Nucleus accumbens (tissue), 56 donors: ENCODE measurements around the gene CDK12.
"Not testable (repeated sequence)": the region's sequence is repeated elsewhere in the genome, so short reads cannot be mapped to it uniquely, and the experiment has no call there.

ENCODE experiments used
- DNase-seq, 56 donors: peaks; one replicate each; lab custom pipeline; 2025; lab: John Stamatoyannopoulos, UW

The CDK12 gene

DNA sequence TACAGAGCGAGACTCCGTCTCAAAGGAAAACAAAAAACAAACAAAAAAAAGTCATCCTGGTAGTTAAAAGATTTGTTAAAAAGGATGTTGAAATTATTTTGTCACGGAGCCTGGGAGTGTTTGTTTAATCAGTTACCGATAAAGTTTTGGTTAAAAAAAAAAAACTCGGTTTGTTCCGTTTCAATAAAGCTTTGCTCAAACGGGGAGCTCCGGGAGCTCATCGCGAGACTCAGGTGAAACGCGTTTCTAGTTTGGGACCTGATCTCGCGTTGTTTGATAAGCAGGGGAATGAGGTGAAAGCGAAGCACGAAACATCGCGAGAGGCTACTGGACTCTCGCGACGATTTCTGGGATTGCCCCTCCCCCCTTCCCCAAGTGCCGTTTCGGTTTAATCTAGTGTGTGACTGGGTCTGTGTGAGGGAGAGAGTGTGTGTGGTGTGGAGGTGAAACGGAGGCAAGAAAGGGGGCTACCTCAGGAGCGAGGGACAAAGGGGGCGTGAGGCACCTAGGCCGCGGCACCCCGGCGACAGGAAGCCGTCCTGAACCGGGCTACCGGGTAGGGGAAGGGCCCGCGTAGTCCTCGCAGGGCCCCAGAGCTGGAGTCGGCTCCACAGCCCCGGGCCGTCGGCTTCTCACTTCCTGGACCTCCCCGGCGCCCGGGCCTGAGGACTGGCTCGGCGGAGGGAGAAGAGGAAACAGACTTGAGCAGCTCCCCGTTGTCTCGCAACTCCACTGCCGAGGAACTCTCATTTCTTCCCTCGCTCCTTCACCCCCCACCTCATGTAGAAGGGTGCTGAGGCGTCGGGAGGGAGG lies at the start of gene CDK12:
Gene CDK12, plus strand, starts transcription at position 374 of the 813 bp plus-strand sequence. CDS start 586 bp downstream, outside the sequence.
- DNase-seq, result peak; percentile 47 to 98 (median 90)

DNA sequence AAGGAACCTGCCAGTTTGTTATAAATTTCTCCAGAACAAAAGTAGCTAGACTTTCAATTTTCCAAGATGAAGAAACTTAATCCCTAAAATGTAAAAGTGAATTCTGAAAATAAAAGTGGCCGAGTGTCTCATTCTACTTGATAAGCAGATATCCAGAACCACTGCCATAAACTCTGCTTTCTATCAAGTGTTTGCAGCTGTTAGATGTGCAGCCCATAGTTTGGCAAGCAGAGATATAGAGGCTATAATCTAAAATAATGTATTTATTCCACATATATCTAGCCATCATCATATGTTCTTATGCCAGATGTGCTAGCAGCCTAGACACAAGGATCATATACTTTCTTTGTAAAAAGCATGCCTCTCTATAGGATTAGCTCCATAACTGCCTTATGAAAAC lies 45.1 kb upstream of the CDK12 start:
- DNase-seq, result no peak

DNA sequence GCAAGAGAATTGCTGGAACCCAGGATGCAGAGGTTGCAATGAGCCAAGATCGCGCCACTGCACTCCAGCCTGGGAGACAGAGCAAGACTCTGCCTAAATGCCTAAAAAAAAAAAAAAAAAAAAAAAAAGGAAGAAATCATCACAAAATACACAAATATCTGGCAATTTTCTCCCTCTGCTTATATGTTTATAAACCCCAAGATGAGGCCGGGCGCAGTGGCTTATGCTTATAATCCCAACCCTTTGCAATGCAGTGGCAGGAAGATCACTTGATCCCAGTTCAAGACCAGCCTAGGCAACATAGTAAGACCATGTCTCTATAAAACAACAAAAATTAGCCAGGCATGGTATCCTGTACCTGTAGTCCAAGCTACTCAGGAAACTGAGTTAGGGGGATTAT lies 31.7 kb upstream of the CDK12 start:
- no peak for DNase-seq

DNA sequence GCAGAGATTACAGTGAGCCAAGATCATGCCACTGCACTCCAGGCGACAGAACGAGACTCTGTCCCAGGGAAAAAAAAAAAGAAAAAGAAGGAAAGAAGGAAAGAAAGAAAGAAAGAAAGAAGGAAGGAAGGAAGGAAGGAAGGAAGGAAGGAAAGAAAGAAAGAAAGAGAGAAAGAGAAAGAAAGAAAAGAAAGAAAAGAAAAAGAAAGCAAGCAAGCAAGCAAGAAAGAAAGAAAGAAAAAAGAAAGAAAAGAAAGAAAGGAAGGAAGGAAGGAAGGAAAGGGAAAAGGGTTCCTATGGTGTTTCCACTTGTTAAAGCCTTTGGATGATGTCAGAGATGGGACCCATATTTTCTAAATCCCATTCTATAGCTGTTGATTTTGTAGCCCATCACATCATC lies 21.4 kb upstream of the CDK12 start:
- not testable (repeated sequence) for DNase-seq

DNA sequence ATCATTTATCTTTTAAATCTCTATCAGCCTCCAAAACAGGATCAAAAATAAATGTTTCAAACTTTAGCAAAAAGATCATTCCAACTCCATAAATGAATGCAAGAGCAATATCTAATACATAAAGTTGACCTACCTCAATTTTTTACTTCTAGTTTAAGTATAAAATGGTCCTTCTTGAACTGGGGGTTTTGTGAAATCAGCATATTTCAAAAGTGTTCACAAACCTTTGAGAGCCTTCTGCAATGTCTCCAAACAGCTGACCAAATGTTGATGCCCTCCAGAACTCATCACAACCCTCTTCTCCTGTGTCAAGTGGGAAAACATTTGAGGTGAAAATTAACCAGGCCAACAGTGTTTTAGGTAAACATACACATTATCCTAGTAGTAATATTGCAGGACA lies 18.0 kb upstream of the CDK12 start:
- DNase-seq, result no peak

DNA sequence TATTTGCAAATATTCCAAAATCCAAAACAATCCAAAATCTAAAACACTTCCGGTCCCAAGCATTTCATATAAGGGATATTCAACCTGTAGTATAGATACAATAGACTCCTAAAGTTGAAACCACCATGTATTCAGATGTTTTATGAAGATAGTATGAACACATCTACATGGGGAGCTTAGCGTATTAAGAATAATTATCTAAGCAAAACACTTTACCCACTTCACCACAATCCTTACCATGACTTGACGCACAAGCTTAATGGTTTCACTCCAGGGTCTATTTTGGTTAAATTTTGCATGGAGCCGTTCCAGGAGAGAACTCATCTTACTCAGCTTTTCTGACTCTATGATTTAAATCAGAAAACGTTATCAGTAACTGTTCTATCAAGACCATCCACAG lies 13.7 kb upstream of the CDK12 start:
- no peak for DNase-seq

DNA sequence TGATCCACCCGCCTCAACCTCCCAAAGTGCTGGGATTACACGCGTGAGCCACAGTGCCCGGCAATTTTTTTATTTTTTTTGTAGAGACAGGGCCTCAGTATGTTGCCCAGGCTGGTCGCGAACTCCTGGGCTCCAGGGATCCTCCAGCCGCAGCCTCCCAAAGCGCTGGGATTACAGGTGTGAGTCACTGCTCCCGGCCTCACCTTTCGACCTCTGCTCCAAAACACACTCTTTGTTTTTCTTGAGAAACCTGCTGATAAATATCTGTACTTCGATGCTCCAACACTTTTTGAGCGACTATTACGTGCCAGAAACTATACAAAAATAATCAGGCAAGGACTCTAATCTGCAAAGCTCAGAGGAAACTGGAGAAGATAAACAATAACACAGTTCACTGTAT lies 11.2 kb upstream of the CDK12 start:
- no peak for DNase-seq

DNA sequence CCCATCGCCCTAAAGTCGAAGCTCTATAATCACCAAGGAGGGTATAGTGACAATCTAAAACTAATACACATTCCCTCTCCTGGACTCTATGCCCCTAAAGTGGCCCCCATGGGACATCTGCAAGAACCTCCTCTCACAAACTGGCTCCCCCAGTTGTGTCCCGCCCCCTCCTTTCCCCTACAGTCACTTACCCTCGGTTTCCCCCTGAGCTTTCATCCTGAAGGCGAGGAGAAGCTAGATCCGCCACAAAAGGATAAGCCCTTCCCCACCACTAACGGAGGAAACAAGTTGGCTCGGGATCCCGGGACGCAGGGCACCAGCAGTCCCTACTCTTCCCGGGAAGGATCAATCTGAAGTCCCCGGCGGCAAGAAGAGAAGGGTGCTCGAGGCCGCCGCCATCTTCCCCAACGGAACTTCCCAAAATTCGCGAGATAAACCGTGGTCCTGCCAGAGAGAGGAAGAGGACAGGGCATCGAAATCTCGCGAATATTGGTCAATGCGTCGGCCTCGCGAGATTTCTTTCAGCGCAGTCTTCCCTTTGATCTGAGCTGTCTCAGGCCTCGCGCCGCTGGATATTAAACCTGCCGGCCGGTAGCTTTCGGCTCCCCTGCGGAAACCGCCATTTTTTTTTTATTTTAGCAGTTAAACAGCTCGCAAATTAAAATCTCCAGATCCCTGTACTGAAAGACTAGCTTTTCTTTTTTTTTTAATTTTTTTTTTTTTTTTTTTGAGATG lies 10.3 kb upstream of the CDK12 start, which contains the start of gene MED1:
Gene MED1, minus strand, starts transcription at position 417 of the 735 bp plus-strand sequence. Its CDS starts 201 bp downstream, at position 216.
- DNase-seq, result peak; percentile 26 to 94 (median 80)

DNA sequence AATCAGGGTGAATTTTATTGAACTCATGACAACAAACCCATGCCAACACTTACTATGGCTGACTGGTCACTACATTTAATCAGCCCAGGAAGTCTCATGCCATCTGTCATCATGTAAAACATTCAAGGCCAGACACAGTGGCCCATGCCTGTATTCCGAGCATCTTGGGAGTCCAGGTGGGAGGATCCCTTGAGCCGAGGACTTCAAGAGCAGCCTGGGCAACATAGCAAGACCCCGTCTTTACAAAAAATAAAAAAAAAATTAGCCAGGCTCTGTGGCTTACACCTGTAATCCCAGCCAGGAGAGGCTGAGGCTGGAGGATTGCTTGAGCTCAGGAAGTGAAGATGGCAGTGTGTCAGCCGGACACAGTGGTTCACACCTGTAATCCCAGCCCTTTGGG lies 5.4 kb upstream of the CDK12 start:
- DNase-seq, result no peak

DNA sequence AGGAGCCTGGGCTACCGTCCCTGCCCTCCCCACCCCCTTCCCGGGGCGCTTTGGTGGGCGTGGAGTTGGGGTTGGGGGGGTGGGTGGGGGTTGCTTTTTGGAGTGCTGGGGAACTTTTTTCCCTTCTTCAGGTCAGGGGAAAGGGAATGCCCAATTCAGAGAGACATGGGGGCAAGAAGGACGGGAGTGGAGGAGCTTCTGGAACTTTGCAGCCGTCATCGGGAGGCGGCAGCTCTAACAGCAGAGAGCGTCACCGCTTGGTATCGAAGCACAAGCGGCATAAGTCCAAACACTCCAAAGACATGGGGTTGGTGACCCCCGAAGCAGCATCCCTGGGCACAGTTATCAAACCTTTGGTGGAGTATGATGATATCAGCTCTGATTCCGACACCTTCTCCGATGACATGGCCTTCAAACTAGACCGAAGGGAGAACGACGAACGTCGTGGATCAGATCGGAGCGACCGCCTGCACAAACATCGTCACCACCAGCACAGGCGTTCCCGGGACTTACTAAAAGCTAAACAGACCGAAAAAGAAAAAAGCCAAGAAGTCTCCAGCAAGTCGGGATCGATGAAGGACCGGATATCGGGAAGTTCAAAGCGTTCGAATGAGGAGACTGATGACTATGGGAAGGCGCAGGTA lies 762 bp downstream of the CDK12 start:
- DNase-seq, result peak in 36 of 56 donors; percentile 11 to 72 (median 50)

DNA sequence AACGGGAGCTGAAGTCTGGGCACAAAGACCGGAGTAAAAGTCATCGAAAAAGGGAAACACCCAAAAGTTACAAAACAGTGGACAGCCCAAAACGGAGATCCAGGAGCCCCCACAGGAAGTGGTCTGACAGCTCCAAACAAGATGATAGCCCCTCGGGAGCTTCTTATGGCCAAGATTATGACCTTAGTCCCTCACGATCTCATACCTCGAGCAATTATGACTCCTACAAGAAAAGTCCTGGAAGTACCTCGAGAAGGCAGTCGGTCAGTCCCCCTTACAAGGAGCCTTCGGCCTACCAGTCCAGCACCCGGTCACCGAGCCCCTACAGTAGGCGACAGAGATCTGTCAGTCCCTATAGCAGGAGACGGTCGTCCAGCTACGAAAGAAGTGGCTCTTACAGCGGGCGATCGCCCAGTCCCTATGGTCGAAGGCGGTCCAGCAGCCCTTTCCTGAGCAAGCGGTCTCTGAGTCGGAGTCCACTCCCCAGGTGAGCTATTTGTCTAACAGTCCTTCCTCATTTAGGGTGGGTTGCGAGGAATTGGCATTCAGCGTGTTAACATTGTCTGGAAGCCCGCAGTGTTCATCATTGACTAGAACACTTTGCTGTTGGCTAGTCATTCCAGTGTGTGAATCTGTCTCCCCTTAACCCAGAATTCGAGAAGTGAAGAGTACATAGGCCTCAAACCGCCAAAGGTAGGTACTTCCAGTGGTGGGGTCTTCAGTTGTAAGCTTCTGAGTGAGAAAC lies 1.5 kb downstream of the CDK12 start:
- peak in 4 of 56 donors; percentile 3 to 20 (median 10) for DNase-seq

DNA sequence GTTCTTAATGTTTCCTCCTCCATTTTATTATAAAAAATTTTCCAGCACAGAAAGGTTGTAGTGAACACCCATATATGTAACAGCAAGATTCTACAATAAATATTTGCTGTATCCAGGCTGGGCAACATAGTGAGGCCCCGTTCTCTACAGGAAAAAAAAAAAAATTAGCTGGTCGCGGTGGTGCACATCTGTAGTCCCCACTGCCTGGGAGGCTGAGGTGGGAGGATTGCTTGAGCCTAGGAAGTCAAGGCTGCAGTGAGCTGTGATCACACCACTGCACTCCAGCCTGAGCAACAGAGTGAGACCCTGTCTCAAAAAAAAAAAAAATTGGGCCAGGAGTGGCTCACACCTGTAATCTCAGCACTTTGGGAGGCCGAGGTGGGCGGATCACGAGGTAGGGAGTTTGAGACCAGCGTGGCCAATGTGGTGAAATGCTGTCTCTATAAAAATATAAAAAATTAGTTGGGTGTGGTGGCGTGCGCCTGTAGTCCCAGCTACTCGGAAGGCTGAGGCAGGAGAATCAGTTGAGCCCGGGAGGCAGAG lies 3.4 kb downstream of the CDK12 start:
- DNase-seq, result not testable (repeated sequence)

DNA sequence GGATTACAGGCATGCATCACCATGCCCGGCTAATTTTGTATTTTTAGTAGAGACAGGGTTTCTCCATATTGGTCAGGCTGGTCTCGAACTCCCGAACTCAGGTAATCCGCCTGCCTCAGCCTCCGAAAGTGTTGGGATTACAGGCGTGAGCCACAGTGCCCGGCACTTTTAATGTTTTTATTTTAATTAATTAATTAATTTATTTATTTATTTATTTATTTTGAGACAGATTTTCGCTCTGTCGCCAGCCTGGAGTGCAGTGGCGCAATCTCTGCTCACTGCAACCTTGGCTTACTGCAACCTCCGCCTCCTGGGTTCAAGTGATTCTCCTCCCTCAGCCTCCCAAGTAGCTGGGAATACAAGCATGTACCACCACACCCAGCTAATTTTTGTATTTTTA lies 7.3 kb downstream of the CDK12 start:
- not testable (repeated sequence) for DNase-seq

DNA sequence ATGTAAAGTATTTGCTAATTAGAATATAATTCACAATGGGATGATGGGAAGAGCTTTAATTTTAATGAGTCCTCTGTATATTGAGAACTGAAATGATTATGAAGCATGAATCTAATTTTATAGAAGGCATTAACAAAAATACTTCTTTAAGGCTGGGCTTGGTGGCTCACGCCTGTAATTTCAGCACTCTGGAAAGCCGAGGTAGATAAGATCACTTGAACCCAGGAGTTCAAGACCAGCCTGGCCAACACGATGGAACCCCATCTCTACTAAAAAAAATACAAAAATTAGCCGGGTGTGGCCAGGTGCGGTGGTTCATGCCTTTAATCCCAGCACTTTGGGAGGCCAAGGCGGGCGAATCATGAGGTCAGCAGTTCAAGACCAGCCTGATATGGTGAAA lies 12.0 kb downstream of the CDK12 start:
- DNase-seq, result no peak

DNA sequence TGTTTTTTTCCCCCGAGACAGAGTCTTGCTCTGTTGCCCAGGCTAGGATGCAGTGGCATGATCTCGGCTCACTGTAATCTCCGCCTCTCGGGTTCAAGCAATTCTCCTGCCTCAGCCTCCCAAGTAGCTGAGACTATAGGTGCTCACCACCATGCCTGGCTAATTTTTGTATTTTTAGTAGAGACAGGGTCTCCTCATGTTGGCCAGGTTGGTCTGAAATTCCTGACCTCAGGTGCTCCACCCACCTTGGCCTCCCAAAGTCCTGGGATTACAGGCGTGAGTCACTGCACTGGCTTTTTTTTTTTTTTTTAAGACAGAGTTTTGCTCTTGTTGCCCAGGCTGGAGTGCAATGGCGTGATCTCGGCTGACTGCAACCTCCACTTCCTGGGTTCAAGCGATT lies 18.3 kb downstream of the CDK12 start:
- not testable (repeated sequence) for DNase-seq

DNA sequence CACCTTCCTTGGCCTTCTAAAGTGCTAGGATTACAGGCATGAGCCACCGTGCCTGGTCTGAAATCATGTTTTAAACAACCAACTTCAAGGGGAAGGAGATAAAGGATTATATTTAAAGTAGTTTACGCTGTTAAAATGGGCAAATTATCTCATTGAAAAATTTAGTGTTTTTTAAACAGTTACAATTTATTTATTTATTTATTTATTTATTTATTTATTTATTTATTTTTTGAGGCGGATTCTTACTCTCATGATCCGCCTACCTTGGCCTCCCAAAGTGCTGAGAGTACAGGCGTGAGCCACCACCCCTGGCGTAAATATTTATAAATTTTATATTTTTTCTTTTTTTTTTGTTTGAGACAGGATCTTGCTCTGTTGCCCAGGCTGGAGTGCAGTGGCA lies 22.2 kb downstream of the CDK12 start:
- DNase-seq, result no peak

DNA sequence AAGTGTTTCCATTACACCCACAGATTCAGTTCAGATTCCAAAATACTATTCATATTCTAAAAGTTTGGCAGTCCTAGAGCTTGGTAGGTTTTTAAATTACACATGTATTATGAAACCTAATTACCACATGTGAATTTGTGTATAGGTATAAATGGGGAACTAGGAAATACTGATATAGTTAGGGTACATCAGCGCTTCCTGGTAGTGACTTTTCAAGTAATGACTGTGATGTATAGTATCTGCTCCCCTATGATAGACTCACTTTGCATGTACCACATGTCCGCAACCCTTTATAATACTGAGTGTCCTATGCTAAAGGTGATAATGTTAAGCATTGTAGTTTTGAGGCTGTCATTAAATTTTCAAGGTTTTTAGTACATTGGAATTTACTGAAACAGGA lies 22.9 kb downstream of the CDK12 start:
- DNase-seq, result no peak

DNA sequence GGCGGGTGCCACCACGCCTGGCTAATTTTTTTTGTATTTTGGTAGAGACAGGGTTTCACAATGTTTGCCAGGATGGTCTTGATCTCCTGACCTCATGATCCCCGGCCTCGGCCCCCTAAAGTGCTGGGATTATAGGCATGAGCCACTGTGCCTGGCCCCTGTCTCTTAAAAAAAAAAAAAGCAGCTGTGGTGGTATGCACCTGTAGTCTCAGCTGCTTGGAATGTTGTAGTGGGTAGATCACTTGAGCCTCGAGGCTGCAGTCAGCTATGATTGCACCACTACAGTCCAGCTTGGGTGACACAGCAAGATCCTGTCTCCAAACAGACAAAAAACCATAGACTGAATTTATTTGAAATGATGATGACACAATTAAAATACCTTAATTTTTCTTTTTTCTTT lies 24.3 kb downstream of the CDK12 start:
- no peak for DNase-seq

DNA sequence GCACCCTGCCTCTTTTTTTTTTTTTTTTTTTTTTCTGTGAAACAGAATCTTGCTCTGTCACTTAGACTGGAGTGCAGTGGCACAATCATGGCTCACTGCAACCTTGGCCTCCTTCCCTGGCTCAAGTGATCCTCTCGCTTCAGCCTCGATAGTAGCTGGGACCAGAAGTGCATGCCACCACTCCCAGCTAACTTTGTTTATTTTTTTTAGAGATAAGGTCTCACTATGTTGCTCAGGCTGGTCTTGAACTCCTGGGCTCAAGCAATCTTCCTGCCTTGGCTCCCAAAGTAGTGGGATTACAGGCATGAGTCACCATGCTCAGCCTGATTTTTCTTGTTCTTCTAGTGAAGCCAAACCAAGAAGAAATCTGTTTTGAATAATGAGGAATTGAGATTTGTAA lies 25.0 kb downstream of the CDK12 start:
- no peak for DNase-seq

DNA sequence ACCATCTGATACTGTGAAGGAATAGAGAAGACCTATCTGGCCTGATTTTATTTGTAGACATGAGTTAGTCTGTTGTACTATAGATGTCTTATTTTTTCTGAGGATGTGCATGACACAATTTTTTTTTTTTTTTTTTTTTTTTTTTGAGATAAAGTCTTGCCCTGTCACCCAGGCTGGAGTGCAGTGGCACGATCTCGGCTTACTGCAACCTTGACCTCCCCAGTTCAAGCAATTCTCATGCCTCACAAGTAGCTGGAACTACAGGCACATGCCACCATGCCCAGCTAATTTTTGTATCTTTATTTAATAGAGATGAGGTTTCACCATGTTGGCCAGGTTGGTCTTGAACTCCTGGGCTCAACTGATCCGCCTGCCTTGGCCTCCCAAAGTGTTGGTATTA lies 26.2 kb downstream of the CDK12 start:
- DNase-seq, result not testable (repeated sequence)
